HG03354 (cell line): Measurements from ENCODE around the gene UTS2R.

Experiments
- ATAC-seq: cut with Tn5 transposase; IDR thresholded peaks from one replicate; pipeline ENCODE4 v1.9.1; 2021; ENCODE audit warnings: mild to moderate bottlenecking; ENCODE audit not compliant: unreplicated experiment, poor library complexity, severe bottlenecking

Gene UTS2R

GRCh38 chr17:82418001-82418986, 46.7 kb downstream of the UTS2R start, which contains the start of the genes HEXD and OGFOD3:
TSS of gene HEXD (plus strand) at chr17:82418347. CDS start at chr17:82419800, 1,453 bp downstream.
TSS of gene OGFOD3 (minus strand) at chr17:82418586. CDS start at chr17:82418485, 101 bp downstream.
- ATAC-seq: peak; percentile 85

GRCh38 chr17:82419540-82419939, 48.0 kb downstream of the UTS2R start:
- no peak for ATAC-seq

- ATAC-seq: no peak
These were observed 52.7 kb downstream of the UTS2R start for GRCh38 chr17:82424001-82424862.

- ATAC-seq: no peak
These were observed 53.2 kb downstream of the UTS2R start for GRCh38 chr17:82424863-82425159.
